Right atrium auricular region (tissue), 2 donors: ENCODE measurements around the gene ENTR1. TPM values are rescaled to one million over a fixed set of nuclear protein-coding genes. Genes with fewer than 3 reads are reported as not detected.

ENCODE experiments used
- DNase-seq: peaks from one replicate; pipeline ENCODE4 v3.0.0-alpha.2; 2019; ENCODE audit warnings: low spot score
- H3K27ac ChIP-seq, 2 donors: fragments of 200-600 bp; sonication (generic); 1 replicate in 1 of 2; 2 replicates in 1 of 2; pipeline ENCODE4 v1.5.1; 2016 to 2019
- H3K27me3 ChIP-seq, 2 donors: fragments of 200-600 bp; sonication (generic); one replicate each; pipeline versions ENCODE4 v1.5.1 to v1.6.0; 2017 to 2019
- H3K36me3 ChIP-seq: fragments of 200-600 bp; sonication (generic); one replicate; pipeline ENCODE4 v1.5.1; 2016
- H3K4me1 ChIP-seq, 2 donors: fragments of 200-600 bp; sonication (generic); one replicate each; pipeline versions ENCODE4 v1.5.1 to v1.6.0; 2017 to 2019
- H3K4me3 ChIP-seq, 2 donors: fragments of 200-600 bp; sonication (generic); 1 replicate in 1 of 2; 2 replicates in 1 of 2; pipeline ENCODE4 v1.5.1; 2017 to 2019; ENCODE audit warnings: mild to moderate bottlenecking in 1 of 2, moderate library complexity in 1 of 2
- H3K9me3 ChIP-seq, 2 donors: fragments of 200-600 bp; sonication (generic); one replicate each; pipeline ENCODE4 v1.5.1; 2019
- total RNA-seq, 2 donors: library from RNA; depleted of rRNA; stranded (reverse); fragments of >200 nt; gene quantifications; one replicate each; pipeline ENCODE4 v1.1.0, GENCODE V29; 2016
- TF ChIP-seq, protein P1 (sequence below), 2 donors: fragments of 200-600 bp; sonication (generic); IDR thresholded peaks; one replicate each; pipeline ENCODE4 v1.5.1; 2019; ENCODE audit warnings: antibody characterized with exemption in 2 of 2

The ENTR1 gene
- total RNA-seq, 2 donors from 2014 or later = 10.3 to 17.6 TPM

DNA sequence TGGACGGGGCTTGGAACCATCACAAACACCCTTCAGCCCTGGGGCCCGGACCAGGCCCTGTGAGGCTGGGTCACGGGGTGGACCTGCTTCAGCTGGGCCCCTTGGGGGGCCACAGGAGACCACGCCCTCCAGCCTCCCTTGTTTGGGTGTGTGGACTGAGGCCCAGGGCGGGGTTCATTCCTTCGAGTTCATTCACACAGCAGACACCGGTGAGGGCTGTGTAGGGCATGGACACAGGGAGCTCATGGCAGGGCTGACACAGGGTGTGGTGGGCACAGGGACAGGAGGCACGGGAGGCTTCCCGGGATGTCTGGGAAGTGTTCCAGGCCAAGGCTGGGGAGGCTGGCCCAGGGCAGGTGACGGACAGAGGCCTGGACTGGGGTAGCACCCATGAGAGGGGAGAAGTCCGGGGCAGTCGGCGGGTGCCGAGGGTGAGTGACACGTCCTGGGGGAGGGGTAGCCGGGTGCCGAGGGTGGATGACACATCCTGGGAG is 55.8 kb downstream of the ENTR1 start:
- Histone ChIP-seq H3K27me3 (no peaks in the 10 kb centered on the region), H3K4me1 (peaks cover 0 to 38% of the 10 kb centered on the region in 2 donors), H3K36me3 (peaks cover 18% of the 10 kb centered on the region), H3K4me3 (peak overlapping the region; percentile 25 to 34), H3K9me3 (no peaks in the 10 kb centered on the region), H3K27ac (peak overlapping the region; percentile 89 to 97)
- TF ChIP-seq, protein P1, sequence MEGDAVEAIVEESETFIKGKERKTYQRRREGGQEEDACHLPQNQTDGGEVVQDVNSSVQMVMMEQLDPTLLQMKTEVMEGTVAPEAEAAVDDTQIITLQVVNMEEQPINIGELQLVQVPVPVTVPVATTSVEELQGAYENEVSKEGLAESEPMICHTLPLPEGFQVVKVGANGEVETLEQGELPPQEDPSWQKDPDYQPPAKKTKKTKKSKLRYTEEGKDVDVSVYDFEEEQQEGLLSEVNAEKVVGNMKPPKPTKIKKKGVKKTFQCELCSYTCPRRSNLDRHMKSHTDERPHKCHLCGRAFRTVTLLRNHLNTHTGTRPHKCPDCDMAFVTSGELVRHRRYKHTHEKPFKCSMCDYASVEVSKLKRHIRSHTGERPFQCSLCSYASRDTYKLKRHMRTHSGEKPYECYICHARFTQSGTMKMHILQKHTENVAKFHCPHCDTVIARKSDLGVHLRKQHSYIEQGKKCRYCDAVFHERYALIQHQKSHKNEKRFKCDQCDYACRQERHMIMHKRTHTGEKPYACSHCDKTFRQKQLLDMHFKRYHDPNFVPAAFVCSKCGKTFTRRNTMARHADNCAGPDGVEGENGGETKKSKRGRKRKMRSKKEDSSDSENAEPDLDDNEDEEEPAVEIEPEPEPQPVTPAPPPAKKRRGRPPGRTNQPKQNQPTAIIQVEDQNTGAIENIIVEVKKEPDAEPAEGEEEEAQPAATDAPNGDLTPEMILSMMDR (IDR thresholded peaks at IDR 0.05) = no peak
- peak; percentile 80 for DNase-seq

GRCh38 chr9:136353757-136354488 is 56.5 kb downstream of the ENTR1 start:
- Histone ChIP-seq H3K4me3 (peak overlapping the region; percentile 25 to 34), H3K4me1 (peaks cover 0 to 38% of the 10 kb centered on the region in 2 donors), H3K27me3 (no peaks in the 10 kb centered on the region), H3K36me3 (peaks cover 18% of the 10 kb centered on the region), H3K27ac (peak overlapping the region; percentile 89 to 97), H3K9me3 (no peaks in the 10 kb centered on the region)
- TF ChIP-seq, protein P1 (IDR thresholded peaks at IDR 0.05) = no peak
- DNase-seq = no peak

DNA sequence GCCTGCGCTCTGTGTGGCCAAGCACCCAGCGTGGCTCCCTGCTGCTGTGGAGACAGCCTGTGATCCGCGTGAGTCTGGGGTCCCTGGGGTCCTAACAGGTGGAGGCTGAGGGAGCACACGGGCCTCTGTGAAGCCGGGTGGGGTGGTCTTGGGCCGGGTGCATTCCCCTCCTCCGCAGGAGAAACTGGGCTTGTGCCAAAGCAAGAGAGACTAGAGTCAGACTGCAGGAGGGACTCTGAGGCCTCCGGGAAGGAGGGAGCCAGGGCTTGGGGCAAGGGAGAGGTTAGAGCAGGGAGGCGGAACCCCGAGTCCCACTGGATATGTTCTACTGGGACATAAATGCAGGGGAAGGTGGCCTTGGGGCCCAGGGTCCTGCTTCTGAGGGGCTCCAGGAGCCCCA is 57.3 kb downstream of the ENTR1 start:
- peak overlapping the region; percentile 25 to 34 for H3K4me3 ChIP-seq
- DNase-seq = no peak
- TF ChIP-seq, protein P1 (IDR thresholded peaks at IDR 0.05) = no peak
- peak overlapping the region; percentile 89 to 97 for H3K27ac ChIP-seq
- H3K36me3 ChIP-seq = peaks cover 12% of the 10 kb centered on the region
- no peaks in the 10 kb centered on the region for H3K9me3 ChIP-seq
- H3K27me3 ChIP-seq = no peaks in the 10 kb centered on the region
- H3K4me1 ChIP-seq = peaks cover 0 to 40% of the 10 kb centered on the region in 2 donors

DNA sequence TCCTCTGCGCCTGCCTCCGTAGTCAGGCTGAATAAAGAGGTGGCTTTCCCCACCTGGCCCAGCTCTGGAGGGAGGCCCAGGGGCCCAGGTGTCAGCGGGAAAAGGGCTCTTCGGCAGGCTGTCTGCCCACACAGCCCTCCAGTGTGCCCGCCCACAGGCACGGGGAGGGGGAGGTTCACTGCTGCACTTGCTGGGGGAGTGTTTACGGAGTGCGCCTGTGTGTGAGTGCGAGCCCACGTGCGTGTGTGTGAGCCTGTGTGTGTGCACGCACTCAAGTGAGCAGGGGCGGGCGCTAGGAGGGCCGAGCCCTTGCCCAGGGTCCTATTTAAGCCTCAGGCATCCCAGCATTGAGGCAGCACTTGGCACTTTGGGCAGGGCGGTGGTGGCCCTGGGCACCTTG is 57.7 kb downstream of the ENTR1 start:
- Histone ChIP-seq H3K27ac (peak overlapping the region; percentile 89 to 97), H3K4me1 (peaks cover 0 to 44% of the 10 kb centered on the region in 2 donors), H3K27me3 (no peaks in the 10 kb centered on the region), H3K9me3 (no peaks in the 10 kb centered on the region), H3K4me3 (peak overlapping the region; percentile 25 to 34), H3K36me3 (peaks cover 9% of the 10 kb centered on the region)
- TF ChIP-seq, protein P1 (IDR thresholded peaks at IDR 0.05) = no peak
- DNase-seq = no peak

Other genes starting within 250 kb of the ENTR1 start
- gene LHX3, start 205.5 kb downstream of the ENTR1 start, total RNA-seq = under 1 TPM in 1 of 2 donors, not detected in 1; 0.16 TPM
- 1 to 10 TPM; 3.2 to 6.3 TPM for gene QSOX2, start 164.8 kb downstream of the ENTR1 start, total RNA-seq
- not detected for gene CCDC187, start 106.5 kb downstream of the ENTR1 start, total RNA-seq
- gene GPSM1, start 83.1 kb downstream of the ENTR1 start, total RNA-seq = 10 to 100 TPM; 39.4 to 44.5 TPM
- 10 to 100 TPM; 15.4 to 36.6 TPM for gene DNLZ, start 46.9 kb downstream of the ENTR1 start, total RNA-seq
- 1 to 10 TPM in 1 of 2 donors, under 1 TPM in 1; 0.15 to 1.1 TPM for gene CARD9, start 36.9 kb downstream of the ENTR1 start, total RNA-seq
- gene SNAPC4, start 10.4 kb downstream of the ENTR1 start, total RNA-seq = 1 to 10 TPM; 2.5 to 4.4 TPM
- 10 to 100 TPM; 40.8 to 47.4 TPM for gene PMPCA, start within 50 bp of the ENTR1 start, total RNA-seq
- 1 to 10 TPM; 6.4 to 9.1 TPM for gene INPP5E, start 29.2 kb upstream of the ENTR1 start, total RNA-seq
- gene SEC16A, start 72.4 kb upstream of the ENTR1 start, total RNA-seq = 10 to 100 TPM; 32.6 to 41.6 TPM
- 10 to 100 TPM; 14.2 to 39.7 TPM for gene NOTCH1, start 135.4 kb upstream of the ENTR1 start, total RNA-seq